Activated CD8-positive, alpha-beta memory T cell treated with anti-CD3 and anti-CD28 coated beads for 1 hour (primary cell): ENCODE measurements around the gene CACNB2.

Source experiments
- DNase-seq, 2 donors: peaks; one replicate each; pipeline ENCODE4 v3.0.0-alpha.2; 2020; ENCODE audit warnings: low read depth in 1 of 2; ENCODE audit errors: extremely low read depth in 1 of 2

Gene CACNB2

GRCh38 chr10:18378766-18379165, 238.5 kb downstream of the CACNB2 start:
- no peak for DNase-seq

- no peak for DNase-seq
Observed at GRCh38 chr10:18381679-18382078, 241.5 kb downstream of the CACNB2 start.

GRCh38 chr10:18397906-18398305, 257.7 kb downstream of the CACNB2 start:
- DNase-seq = no peak

- no peak for DNase-seq
Observed at GRCh38 chr10:18399158-18399557, 258.9 kb downstream of the CACNB2 start.

GRCh38 chr10:18400201-18400905, 260.1 kb downstream of the CACNB2 start:
- DNase-seq = no peak

GRCh38 chr10:18400906-18401245, 260.7 kb downstream of the CACNB2 start:
- no peak for DNase-seq

GRCh38 chr10:18401416-18402195, 261.4 kb downstream of the CACNB2 start:
- no peak for DNase-seq

- no peak for DNase-seq
Observed at GRCh38 chr10:18402853-18403252, 262.6 kb downstream of the CACNB2 start.

GRCh38 chr10:18404530-18404929, 264.3 kb downstream of the CACNB2 start:
- DNase-seq = no peak

- DNase-seq = no peak
Observed at GRCh38 chr10:18406136-18406535, 265.9 kb downstream of the CACNB2 start.

- no peak for DNase-seq
Observed at GRCh38 chr10:18409599-18410397, 269.6 kb downstream of the CACNB2 start.

GRCh38 chr10:18414061-18414460, 273.8 kb downstream of the CACNB2 start:
- no peak for DNase-seq

- no peak for DNase-seq
Observed at GRCh38 chr10:18417950-18418527, 277.8 kb downstream of the CACNB2 start.

- DNase-seq = no peak
Observed at GRCh38 chr10:18418541-18419215, 278.5 kb downstream of the CACNB2 start.

GRCh38 chr10:18419945-18420344, 279.7 kb downstream of the CACNB2 start:
- DNase-seq = no peak

- no peak for DNase-seq
Observed at GRCh38 chr10:18421726-18422293, 281.6 kb downstream of the CACNB2 start.

GRCh38 chr10:18423058-18423637, 282.9 kb downstream of the CACNB2 start:
- no peak for DNase-seq

- DNase-seq = no peak
Observed at GRCh38 chr10:18424200-18424599, 284.0 kb downstream of the CACNB2 start.

- DNase-seq = no peak
Observed at GRCh38 chr10:18429335-18429734, 289.1 kb downstream of the CACNB2 start.

- no peak for DNase-seq
Observed at GRCh38 chr10:18436902-18437301, 296.7 kb downstream of the CACNB2 start.
